HG03432 (cell line): ENCODE measurements around the gene MYOCD.
"Not testable (repeated sequence)": the region's sequence is repeated elsewhere in the genome, so short reads cannot be mapped to it uniquely, and the experiment has no call there.

Source experiments
- ATAC-seq: cut with Tn5 transposase; IDR thresholded peaks from one replicate; pipeline ENCODE4 v1.9.1; 2021; ENCODE audit warnings: mild to moderate bottlenecking, moderate library complexity; ENCODE audit not compliant: unreplicated experiment

The MYOCD gene, protein sequence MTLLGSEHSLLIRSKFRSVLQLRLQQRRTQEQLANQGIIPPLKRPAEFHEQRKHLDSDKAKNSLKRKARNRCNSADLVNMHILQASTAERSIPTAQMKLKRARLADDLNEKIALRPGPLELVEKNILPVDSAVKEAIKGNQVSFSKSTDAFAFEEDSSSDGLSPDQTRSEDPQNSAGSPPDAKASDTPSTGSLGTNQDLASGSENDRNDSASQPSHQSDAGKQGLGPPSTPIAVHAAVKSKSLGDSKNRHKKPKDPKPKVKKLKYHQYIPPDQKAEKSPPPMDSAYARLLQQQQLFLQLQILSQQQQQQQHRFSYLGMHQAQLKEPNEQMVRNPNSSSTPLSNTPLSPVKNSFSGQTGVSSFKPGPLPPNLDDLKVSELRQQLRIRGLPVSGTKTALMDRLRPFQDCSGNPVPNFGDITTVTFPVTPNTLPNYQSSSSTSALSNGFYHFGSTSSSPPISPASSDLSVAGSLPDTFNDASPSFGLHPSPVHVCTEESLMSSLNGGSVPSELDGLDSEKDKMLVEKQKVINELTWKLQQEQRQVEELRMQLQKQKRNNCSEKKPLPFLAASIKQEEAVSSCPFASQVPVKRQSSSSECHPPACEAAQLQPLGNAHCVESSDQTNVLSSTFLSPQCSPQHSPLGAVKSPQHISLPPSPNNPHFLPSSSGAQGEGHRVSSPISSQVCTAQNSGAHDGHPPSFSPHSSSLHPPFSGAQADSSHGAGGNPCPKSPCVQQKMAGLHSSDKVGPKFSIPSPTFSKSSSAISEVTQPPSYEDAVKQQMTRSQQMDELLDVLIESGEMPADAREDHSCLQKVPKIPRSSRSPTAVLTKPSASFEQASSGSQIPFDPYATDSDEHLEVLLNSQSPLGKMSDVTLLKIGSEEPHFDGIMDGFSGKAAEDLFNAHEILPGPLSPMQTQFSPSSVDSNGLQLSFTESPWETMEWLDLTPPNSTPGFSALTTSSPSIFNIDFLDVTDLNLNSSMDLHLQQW

DNA sequence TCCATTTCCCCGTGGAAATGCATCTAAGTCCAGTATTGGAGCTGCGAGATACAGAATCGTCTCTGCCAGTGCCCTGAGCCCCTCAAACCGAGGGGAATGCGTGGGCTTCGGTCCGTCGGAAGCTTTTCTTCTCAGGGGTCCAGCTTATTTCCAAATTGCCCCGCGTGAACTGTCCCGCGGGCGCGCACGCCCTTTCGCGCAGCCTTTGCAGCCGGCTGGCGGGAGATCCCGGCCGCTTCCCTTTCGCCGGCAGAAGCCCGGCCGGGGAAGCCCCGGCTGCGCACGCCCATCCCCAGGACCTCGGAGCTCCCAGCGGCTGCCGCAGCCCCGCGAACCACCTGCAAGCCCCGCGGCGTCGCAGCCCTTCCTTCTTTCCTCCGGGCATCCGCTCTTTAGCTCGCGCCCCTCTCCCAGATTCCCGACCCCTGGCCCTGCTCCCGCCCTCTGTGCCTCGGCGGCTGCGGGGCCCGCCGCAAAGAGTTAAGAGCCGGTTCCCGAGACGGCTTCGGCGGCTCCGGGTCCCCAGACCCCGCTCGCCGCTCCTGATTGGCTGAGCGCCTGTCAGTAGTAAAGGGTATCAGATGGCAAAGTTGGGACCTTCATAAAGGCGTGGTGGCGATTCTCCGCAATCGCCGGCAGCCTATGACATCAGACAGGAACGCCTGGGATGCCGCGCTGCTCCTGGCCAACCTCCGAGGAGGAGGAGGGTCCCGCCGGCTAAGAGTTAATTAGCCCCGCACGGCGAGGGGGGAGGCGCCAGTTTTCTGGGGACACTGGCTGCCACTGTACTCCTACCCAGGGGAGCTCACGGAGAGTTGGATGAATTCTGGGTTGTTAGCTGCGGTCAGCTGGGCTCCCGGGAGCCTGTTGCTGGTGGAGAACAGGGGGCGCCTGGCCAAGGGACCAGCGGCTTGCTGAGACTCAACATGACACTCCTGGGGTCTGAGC, at the start of gene MYOCD:
Gene MYOCD (plus strand): TSS at position 628 of the 948 bp plus-strand sequence. CDS start 299 bp downstream, at position 927.
- peak; percentile 53 for ATAC-seq

GRCh38 chr17:12616161-12616560, 49.5 kb upstream of the MYOCD start:
- no peak for ATAC-seq

GRCh38 chr17:12618557-12618956, 47.1 kb upstream of the MYOCD start:
- no peak for ATAC-seq

GRCh38 chr17:12619459-12620199, 46.1 kb upstream of the MYOCD start:
- no peak for ATAC-seq

DNA sequence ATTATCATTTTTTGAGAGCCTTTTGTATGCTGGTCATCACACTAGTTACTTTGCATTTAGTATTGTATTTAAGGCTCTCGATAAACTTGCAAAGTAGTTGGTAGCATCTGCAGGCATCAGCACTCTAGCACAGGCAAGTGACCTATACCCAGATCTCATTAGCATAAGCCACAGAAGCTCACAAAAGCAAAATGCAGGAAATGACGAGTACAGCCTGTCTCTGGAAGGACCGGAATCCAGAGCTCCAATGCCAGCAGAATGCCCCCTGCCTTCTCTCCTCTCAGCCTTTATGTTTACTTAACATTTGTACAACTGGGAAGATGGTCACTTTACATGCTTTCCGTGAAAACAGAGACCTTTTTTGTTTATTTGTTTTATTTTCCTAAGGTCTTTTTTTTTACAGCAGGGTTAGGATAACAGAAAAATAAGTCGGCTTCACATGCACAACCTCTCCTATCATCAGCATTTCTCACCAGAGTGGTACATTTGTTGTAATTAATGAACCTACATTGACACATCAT, 45.4 kb upstream of the MYOCD start:
- ATAC-seq: no peak

GRCh38 chr17:12622726-12623125, 43.0 kb upstream of the MYOCD start:
- no peak for ATAC-seq

GRCh38 chr17:12623220-12623848, 42.4 kb upstream of the MYOCD start:
- no peak for ATAC-seq

DNA sequence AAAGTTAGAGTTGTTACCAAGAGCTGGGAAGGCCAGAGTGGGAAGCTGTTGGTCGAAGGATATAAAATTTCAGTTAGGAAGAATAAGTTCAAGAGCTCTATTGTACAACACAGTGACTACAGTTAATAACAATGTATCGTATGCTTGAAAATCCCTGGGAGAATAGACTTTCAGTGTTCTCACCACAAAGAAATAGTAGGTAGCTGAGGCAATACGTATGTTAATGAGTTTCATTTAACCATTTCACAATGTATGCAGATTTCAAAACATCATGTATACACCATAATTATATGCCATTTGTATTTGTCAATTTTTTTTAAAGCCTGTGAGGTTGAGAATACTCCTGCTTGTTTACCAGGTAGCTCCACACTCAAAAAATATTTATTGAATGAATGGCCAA, 41.5 kb upstream of the MYOCD start:
- ATAC-seq: no peak

DNA sequence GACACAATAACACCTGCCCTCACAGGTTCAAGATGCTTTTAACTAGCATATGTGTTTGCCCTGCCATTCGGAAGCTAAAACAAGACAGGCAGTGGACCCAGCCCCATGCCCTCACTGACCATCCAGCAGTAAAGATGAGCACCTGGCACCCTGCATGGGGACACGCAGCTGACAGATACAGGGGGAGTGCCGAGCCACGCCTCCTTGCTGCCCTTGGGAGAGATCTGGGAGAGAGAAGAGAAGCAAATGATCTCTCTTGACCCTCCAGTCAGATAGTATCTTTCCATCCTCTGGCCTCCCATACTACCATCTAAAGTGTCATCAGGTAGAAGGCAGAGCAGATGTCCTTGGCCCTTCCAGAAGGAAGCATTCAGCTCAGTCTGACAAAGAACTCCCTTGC, 40.6 kb upstream of the MYOCD start:
- no peak for ATAC-seq

DNA sequence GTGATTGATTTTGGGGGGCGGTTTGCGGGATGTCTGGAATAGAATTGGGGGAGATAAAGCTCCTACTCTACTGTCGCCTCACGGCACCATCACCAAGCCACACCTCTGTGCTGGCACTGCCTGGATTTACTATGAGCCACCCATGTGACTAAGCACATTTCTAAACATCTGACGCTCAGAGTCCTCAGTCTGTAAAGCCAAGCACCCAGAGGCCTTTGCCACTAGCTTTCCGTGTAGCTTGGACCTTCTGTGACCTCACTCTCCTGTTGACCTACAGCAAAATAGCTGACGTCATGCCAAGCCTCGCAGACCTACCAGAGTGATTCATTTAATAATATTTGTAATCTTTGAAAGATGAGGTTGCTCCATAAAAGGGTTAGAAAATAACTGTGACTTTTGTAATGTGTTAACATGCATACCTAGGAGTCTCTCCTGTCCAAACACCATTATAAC, 38.5 kb upstream of the MYOCD start:
- no peak for ATAC-seq

- no peak for ATAC-seq
Observed at GRCh38 chr17:12627781-12628451, 37.8 kb upstream of the MYOCD start.

DNA sequence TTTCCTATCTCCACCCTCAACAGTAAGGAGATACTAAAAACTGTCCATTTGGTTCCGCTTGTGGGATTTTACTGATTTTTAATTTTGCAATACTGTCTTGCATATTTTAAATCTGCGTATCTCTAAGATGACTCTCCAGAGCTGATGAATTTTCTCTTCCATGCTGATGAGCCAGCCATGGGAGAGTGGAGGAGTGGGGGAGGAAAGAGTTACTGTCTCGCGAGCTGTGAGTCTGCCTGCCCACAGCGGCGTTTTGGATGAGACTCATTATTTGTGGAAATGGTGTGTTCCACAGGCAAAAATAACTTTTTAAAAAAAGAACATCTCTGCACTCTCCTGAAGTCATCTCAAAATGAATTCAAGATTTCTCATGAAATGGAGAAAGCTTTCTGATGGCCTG, 34.6 kb upstream of the MYOCD start:
- no peak for ATAC-seq

- ATAC-seq: no peak
Observed at GRCh38 chr17:12632785-12633184, 32.9 kb upstream of the MYOCD start.

GRCh38 chr17:12634789-12635414, 30.8 kb upstream of the MYOCD start:
- no peak for ATAC-seq

- not testable (repeated sequence) for ATAC-seq
Observed at GRCh38 chr17:12635996-12636395, 29.7 kb upstream of the MYOCD start.

GRCh38 chr17:12637015-12637414, 28.7 kb upstream of the MYOCD start:
- ATAC-seq: no peak

GRCh38 chr17:12637745-12638651, 27.7 kb upstream of the MYOCD start:
- no peak for ATAC-seq
